Stimulated activated naive B cell treated with anti-CD40 and anti-IgM and Interleukin-4, amounts not matched to agents 10 μg/mL and 1 μg/mL and 100 μg/mL, for 72 hours (primary cell): ENCODE results near the gene PDZRN3.

Source experiments
- ATAC-seq, 2 donors: fragments of 150-1000 bp; cut with Tn5 transposase; replicated peaks; 2 replicates each; pipeline ENCODE4 v1.10.0; 2021; ENCODE audit warnings: moderate library complexity in 1 of 2
- DNase-seq: peaks from one replicate; pipeline ENCODE4 v3.0.0; 2021
- H3K27ac Mint-ChIP-seq: one replicate; pipeline ENCODE4 v1.8.0; 2022; ENCODE audit warnings: mild to moderate bottlenecking, mixed read lengths
- H3K27me3 Mint-ChIP-seq, 2 donors: one replicate each; pipeline ENCODE4 v1.8.0; 2022; ENCODE audit warnings: mixed read lengths in 2 of 2
- H3K36me3 Mint-ChIP-seq, 2 donors: one replicate each; pipeline ENCODE4 v1.8.0; 2022; ENCODE audit warnings: mixed read lengths in 2 of 2, mild to moderate bottlenecking in 1 of 2
- H3K4me1 Mint-ChIP-seq, 2 donors: one replicate each; pipeline ENCODE4 v1.8.0; 2022; ENCODE audit warnings: mixed read lengths in 2 of 2, mild to moderate bottlenecking in 1 of 2
- H3K4me3 Mint-ChIP-seq, 2 donors: one replicate each; pipeline ENCODE4 v1.8.0; 2022; ENCODE audit warnings: mild to moderate bottlenecking in 2 of 2, mixed read lengths in 2 of 2, moderate library complexity in 1 of 2
- H3K9me3 Mint-ChIP-seq, 2 donors: one replicate each; pipeline ENCODE4 v1.8.0; 2022; ENCODE audit warnings: mixed read lengths in 2 of 2, mild to moderate bottlenecking in 1 of 2

The PDZRN3 gene

DNA sequence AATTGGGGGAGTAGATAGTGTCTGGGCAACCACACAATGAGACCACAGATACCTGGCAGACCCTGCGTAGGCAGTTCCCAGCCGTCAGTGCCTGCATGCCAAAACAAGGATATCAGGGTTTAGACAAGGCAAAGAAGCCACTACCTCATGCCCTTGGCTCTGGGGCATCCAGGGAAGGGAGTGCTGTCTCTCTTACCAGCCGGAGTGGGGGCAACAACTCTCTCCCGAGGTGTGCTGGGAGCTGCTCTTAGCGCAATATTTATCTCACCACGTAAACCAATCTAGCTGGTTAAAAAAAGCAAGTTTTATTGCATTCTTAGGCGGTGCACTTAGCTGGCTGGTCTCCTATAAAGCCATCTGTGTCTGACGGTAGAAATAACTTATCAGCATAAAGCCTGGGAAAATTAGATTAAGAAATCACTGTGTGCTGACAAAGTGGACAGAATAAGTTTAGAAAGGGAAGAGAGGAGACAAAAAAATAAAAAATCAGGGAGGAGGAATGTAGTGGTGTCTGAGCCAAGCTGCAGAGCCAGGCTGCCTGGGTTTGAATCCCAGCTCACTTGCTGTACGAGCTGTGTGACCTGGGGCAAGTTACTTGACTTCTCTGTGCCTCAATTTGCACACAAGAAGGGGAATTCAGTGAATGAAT, 273.2 kb downstream of the PDZRN3 start:
- no peaks in the 10 kb centered on the region for H3K4me1 Mint-ChIP-seq
- no peak overlapping the region for H3K27ac Mint-ChIP-seq
- no peaks in the 10 kb centered on the region for H3K36me3 Mint-ChIP-seq
- peaks cover 9 to 18% of the 10 kb centered on the region in 2 donors for H3K27me3 Mint-ChIP-seq
- peaks cover 5 to 7% of the 10 kb centered on the region in 2 donors for H3K9me3 Mint-ChIP-seq
- no peak overlapping the region for H3K4me3 Mint-ChIP-seq
- DNase-seq (no peak), ATAC-seq (no peak)

DNA sequence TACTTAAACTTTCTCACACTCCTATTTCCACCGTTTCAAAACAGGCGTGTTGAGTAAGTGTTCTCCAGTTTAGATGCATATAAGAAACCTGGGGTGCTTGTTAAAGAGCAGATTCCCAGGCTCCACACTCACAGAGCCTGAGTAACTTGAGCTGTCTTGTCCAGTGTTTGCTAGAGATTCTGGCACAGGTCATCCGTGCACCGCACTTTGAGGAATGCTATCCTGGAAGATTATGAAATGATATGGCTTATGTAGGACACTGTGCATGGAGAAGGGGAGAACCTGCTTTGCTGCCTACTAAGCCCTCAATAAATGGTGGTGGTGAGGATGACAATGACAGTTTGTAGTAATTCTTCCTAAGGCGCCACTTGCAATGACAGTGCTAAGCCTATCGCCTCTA, 273.7 kb downstream of the PDZRN3 start:
- H3K4me3 Mint-ChIP-seq: no peak overlapping the region
- peaks cover 9 to 18% of the 10 kb centered on the region in 2 donors for H3K27me3 Mint-ChIP-seq
- no peaks in the 10 kb centered on the region for H3K36me3 Mint-ChIP-seq

DNA sequence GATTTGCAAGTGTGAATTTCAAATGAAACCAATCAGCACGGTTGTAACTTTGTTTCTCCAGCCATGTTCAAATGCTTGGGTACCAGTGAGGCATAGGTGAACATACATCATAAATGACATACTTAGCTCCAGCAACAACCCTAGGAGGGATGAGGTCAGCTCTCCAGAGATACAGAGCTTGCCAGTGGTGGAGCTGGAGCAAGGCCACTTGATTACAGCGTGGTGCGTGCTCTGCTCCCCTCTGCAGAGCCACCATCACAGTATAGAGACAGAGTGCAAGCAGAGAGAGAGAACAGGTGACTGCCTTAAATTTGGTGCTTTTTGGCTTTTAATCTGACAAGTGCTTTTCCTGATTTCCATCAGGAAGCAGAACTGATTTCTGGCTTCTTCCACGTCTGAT, 275.1 kb downstream of the PDZRN3 start:
- Mint-ChIP-seq H3K36me3 (no peaks in the 10 kb centered on the region), H3K27me3 (peaks cover 9 to 18% of the 10 kb centered on the region in 2 donors), H3K9me3 (no peaks in the 10 kb centered on the region), H3K4me3 (no peak overlapping the region), H3K27ac (no peak overlapping the region), H3K4me1 (no peaks in the 10 kb centered on the region)
- ATAC-seq (no peak), DNase-seq (no peak)

More for the DNA sequence above, 273.7 kb downstream of the PDZRN3 start:
- ATAC-seq (no peak), DNase-seq (no peak)
- no peaks in the 10 kb centered on the region for H3K4me1 Mint-ChIP-seq
- no peak overlapping the region for H3K27ac Mint-ChIP-seq
- peaks cover under 1 to 2% of the 10 kb centered on the region in 2 donors for H3K9me3 Mint-ChIP-seq

DNA sequence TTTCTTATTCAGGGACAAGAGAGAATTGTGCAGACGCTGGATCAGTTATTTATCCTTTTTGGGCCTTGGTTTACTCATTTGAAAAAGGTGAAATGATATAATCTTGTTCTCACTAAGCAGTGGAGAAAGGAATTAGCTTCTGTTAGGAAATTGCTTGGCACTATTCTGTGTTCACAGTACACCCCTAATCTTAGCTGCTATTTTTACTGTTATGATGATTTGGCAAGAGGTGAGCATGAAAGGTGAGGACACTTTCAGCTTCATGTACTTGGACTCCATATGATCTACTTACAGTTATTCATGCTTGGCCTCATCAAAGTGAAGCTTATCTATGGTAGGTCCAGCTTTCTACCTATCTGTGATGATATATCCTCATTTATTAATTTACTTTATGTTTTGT, 282.7 kb downstream of the PDZRN3 start:
- Mint-ChIP-seq H3K36me3 (no peaks in the 10 kb centered on the region), H3K27me3 (no peaks in the 10 kb centered on the region), H3K9me3 (peaks cover 0 to 1% of the 10 kb centered on the region in 2 donors), H3K4me1 (no peaks in the 10 kb centered on the region), H3K27ac (no peak overlapping the region), H3K4me3 (no peak overlapping the region)
- DNase-seq (no peak), ATAC-seq (no peak)

DNA sequence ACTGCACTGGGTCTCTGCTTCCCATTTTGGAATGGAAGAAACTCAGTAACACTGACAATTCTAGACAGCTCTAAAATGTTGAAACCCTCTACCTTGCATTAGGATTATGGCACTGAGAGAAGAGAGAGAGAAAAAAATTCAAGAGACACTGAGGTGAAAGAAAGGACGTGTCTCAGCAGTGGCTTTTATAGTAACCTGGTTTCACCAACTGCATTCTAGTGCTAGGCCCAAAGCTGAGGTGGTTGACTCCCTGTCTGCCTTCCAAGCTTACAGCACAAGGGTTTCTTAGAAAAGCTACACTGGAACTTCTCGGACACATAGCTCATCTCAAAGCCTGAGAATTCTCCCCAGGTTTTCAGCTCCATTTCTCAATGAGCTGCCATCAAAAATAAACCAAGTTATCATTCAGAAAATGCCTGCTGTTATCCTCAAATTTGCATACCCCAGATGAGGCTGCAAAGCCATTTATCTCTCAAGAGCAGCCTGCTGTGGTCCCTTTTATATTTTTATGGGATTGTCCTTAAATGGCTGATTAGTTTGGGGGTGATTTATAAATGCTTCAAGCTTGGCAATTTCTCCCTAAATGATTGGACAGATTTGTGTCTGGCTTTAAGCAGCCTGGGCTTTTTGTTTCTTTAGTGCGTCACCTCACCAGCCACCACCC, 283.3 kb downstream of the PDZRN3 start:
- no peaks in the 10 kb centered on the region for H3K4me1 Mint-ChIP-seq
- DNase-seq (no peak), ATAC-seq (no peak)
- H3K4me3 Mint-ChIP-seq: no peak overlapping the region
- no peaks in the 10 kb centered on the region for H3K36me3 Mint-ChIP-seq
- peaks cover 0 to 1% of the 10 kb centered on the region in 2 donors for H3K9me3 Mint-ChIP-seq
- no peak overlapping the region for H3K27ac Mint-ChIP-seq
- H3K27me3 Mint-ChIP-seq: no peaks in the 10 kb centered on the region

DNA sequence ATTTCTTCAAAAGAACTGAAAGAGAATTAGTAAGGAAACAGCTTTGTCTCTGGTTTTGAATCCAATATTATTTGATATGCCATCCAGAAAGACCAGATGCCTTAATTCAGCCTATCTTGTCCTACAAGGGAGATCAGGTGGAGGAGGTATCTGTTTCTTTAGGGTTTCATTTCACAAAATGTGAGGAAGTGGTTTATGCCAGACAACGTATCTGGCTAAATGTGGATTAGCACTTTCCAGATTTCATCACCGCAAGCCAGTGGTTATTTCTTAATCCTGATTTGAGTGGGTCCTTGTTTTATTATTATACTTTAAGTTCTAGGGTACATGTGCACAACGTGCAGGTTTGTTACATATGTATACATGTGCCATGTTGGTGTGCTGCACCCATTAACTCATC, 292.2 kb downstream of the PDZRN3 start:
- no peak for DNase-seq
- Mint-ChIP-seq H3K4me3 (no peak overlapping the region), H3K27ac (no peak overlapping the region), H3K36me3 (no peaks in the 10 kb centered on the region), H3K27me3 (peaks cover 0 to 4% of the 10 kb centered on the region in 2 donors), H3K4me1 (no peaks in the 10 kb centered on the region), H3K9me3 (peaks cover 0 to 5% of the 10 kb centered on the region in 2 donors)
- no peak for ATAC-seq
